ENCODE measurements around the gene FOXL3.

- TF ChIP-seq CTCF (IDR thresholded peaks at IDR 0.05; ENCODE audit: poor library complexity) (no peak), EZH2phosphoT487 (IDR thresholded peaks at IDR 0.05; ENCODE audit: low read depth, severe bottlenecking, unreplicated experiment) (no peak)
These were observed 40.0 kb upstream of the FOXL3 start for GRCh38 chr7:249989-250388.

Measured in hepatocyte (in vitro differentiated cells).